ENCODE data around the gene MUC4.

MUC4 gene

GRCh38 chr3:195757438-195757770, 54.3 kb downstream of the MUC4 start:
- no peak for DNase-seq (ENCODE audit: low read depth)
- TF ChIP-seq CTCF (IDR thresholded peaks at IDR 0.05; ENCODE audit: low read depth, low read length, missing control alignments): no peak
- no peak overlapping the region for H3K4me3 ChIP-seq (ENCODE audit: low read depth, low read length)

GRCh38 chr3:195755791-195756676, 55.7 kb downstream of the MUC4 start:
- TF ChIP-seq CTCF (IDR thresholded peaks at IDR 0.05; ENCODE audit: low read depth, low read length, missing control alignments): no peak
- DNase-seq (ENCODE audit: low read depth): no peak
- H3K4me3 ChIP-seq (ENCODE audit: low read depth, low read length): no peak overlapping the region

- DNase-seq (ENCODE audit: low read depth): no peak
- TF ChIP-seq CTCF (IDR thresholded peaks at IDR 0.05; ENCODE audit: low read depth, low read length, missing control alignments): no peak
- no peak overlapping the region for H3K4me3 ChIP-seq (ENCODE audit: low read depth, low read length)
Measured at GRCh38 chr3:195755391-195755790, 56.3 kb downstream of the MUC4 start.

GRCh38 chr3:195754906-195755305, 56.8 kb downstream of the MUC4 start:
- no peak for DNase-seq (ENCODE audit: low read depth)
- no peak for TF ChIP-seq CTCF (IDR thresholded peaks at IDR 0.05; ENCODE audit: low read depth, low read length, missing control alignments)
- H3K4me3 ChIP-seq (ENCODE audit: low read depth, low read length): no peak overlapping the region

GRCh38 chr3:195754141-195754540, 57.6 kb downstream of the MUC4 start:
- H3K4me3 ChIP-seq (ENCODE audit: low read depth, low read length): no peak overlapping the region
- DNase-seq (ENCODE audit: low read depth): no peak
- TF ChIP-seq CTCF (IDR thresholded peaks at IDR 0.05; ENCODE audit: low read depth, low read length, missing control alignments): no peak

GRCh38 chr3:195753581-195753980, 58.1 kb downstream of the MUC4 start:
- TF ChIP-seq CTCF (IDR thresholded peaks at IDR 0.05; ENCODE audit: low read depth, low read length, missing control alignments): no peak
- no peak for DNase-seq (ENCODE audit: low read depth)
- no peak overlapping the region for H3K4me3 ChIP-seq (ENCODE audit: low read depth, low read length)
